H1 (cell line): ENCODE results near the gene RNASET2. TPM values are rescaled to one million over a fixed set of nuclear protein-coding genes. Genes with fewer than 3 reads are reported as not detected.

ENCODE experiments used
- SP2 ChIP-seq: IDR thresholded peaks from 2 replicates; pipeline ENCODE4 v1.6.1; 2012; ENCODE audit warnings: mild to moderate bottlenecking, low read length, inconsistent platforms
- polyA plus RNA-seq, 7 experiments: library from polyadenylated mRNA; depleted of rRNA in 3 of 7; stranded (reverse) in 5 of 7; unstranded in 2 of 7; fragments of >200 nt in 5 of 7; fragments of 200-250 nt in 2 of 7; gene quantifications; 1 replicate in 5 of 7; 2 replicates in 1 of 7; 4 replicates in 1 of 7; pipeline versions ENCODE4 v1.2.1 to v1.2.3, GENCODE V29; 2011 to 2013; ENCODE audit warnings: missing spikeins in 2 of 7, mixed read lengths in 2 of 7
- total RNA-seq: library from RNA; stranded (reverse); fragmentation: NEBNext Ultra II Directional; extraction: Animal tissue kit (Norgen Biotek cat#: 25700); gene quantifications from 2 replicates; pipeline ENCODE4 v1.2.1, GENCODE V29; 2021

RNASET2 gene
- total and polyA plus RNA-seq, 2 of the 8 experiments (the other 6 are each of a cell fraction or from before 2014, with no cell fraction given), result 15.7 to 22.9 TPM

DNA sequence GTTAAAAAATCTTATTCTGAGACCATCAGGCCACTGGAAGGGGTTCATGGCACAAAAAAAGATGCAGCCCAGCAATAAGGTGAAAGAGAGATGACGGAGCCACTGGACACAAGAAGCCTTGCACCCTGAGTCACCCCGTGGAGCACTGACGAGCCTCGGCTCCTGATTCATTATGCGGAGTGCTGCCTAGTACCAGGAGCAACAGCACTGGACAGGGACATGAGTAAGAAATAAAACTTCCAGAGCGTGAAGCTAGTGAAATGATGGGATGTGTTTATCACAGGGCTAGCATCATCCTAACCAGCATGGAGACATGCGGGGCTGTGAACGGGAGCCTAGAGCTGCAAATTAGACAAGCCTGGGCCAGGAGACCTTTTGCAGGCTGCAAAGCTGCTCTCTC lies 53.3 kb downstream of the RNASET2 start (continued):
- no peak for TF ChIP-seq SP2
